ENCODE measurements around the gene ZNF264. TPM values are rescaled to one million over a fixed set of nuclear protein-coding genes. Genes with fewer than 3 reads are reported as not detected.

Gene ZNF264
- total and polyA plus RNA-seq, 12 donors, result 6.4 to 78.1 (median 33.1) TPM

- intact Hi-C loops (cut with DNase I), result no loop called here
- 82 to 90% (median 86%) methylated on average over 2 to 3 of the region's 3 CpGs for WGBS, 4 donors
- Histone ChIP-seq H3K9me3 (replicated peaks in 1 of 3) (no peaks in the 10 kb centered on the region), H3K4me3 (no peak overlapping the region), H3K4me1 (replicated peaks in 1 of 2) (peaks cover 0 to 4% of the 10 kb centered on the region in 2 donors), H3K27me3 (no peaks in the 10 kb centered on the region), H3K27ac (no peak overlapping the region), H3K36me3 (replicated peaks in 1 of 2) (no peaks in the 10 kb centered on the region)
- TF ChIP-seq CTCF (IDR thresholded peaks at IDR 0.05), result no peak
- TF ChIP-seq POLR2A (IDR thresholded peaks at IDR 0.05), result no peak
- DNase-seq, result no peak
Measured at GRCh38 chr19:57267291-57267690, 76.0 kb downstream of the ZNF264 start.

GRCh38 chr19:57269515-57270250, 78.4 kb downstream of the ZNF264 start:
- Histone ChIP-seq H3K4me1 (replicated peaks in 1 of 2) (peaks cover 0 to 4% of the 10 kb centered on the region in 2 donors), H3K36me3 (replicated peaks in 1 of 2) (no peaks in the 10 kb centered on the region), H3K27ac (no peak overlapping the region), H3K27me3 (no peaks in the 10 kb centered on the region), H3K9me3 (replicated peaks in 1 of 3) (no peaks in the 10 kb centered on the region), H3K4me3 (no peak overlapping the region)
- no peak for DNase-seq
- 77 to 93% (median 83%) methylated on average over 4 of the region's 4 CpGs for WGBS, 4 donors
- intact Hi-C loops (cut with DNase I), result no loop called here
- TF ChIP-seq POLR2A (IDR thresholded peaks at IDR 0.05) (no peak), CTCF (IDR thresholded peaks at IDR 0.05) (no peak)

- Histone ChIP-seq H3K27ac (no peak overlapping the region), H3K4me3 (no peak overlapping the region), H3K27me3 (no peaks in the 10 kb centered on the region), H3K4me1 (replicated peaks in 1 of 2) (peaks cover 0 to 8% of the 10 kb centered on the region in 2 donors), H3K36me3 (replicated peaks in 1 of 2) (no peaks in the 10 kb centered on the region), H3K9me3 (replicated peaks in 1 of 3) (no peaks in the 10 kb centered on the region)
- intact Hi-C loops (cut with DNase I), result no loop called here
- no peak for DNase-seq
- 94 to 98% (median 95%) methylated on average over 8 of the region's 8 CpGs for WGBS, 4 donors
- no peak for TF ChIP-seq POLR2A (IDR thresholded peaks at IDR 0.05)
Measured at GRCh38 chr19:57271280-57271679, 80.0 kb downstream of the ZNF264 start.

Small RNAs within 50 kb of the gene (small RNA-seq; reads per million reads assigned to genes)
- 0 reads per million in 2 donors for gene AC025588.3

Other genes starting within 250 kb of the ZNF264 start
- not detected for gene USP29, start 71.5 kb upstream of the ZNF264 start, total RNA-seq
- gene USP29, start 71.5 kb upstream of the ZNF264 start, polyA plus RNA-seq, result not detected
- gene ZIM3, start 46.3 kb upstream of the ZNF264 start, total RNA-seq, result not detected
- not detected for gene ZIM3, start 46.3 kb upstream of the ZNF264 start, polyA plus RNA-seq
- gene DUXA, start 24.0 kb upstream of the ZNF264 start, total RNA-seq, result not detected
- gene DUXA, start 24.0 kb upstream of the ZNF264 start, polyA plus RNA-seq, result not detected
- gene AURKC, start 39.5 kb downstream of the ZNF264 start, total RNA-seq, result 1 to 10 TPM in 3 of 9 donors, under 1 TPM in 4, not detected in 2; 0.50 to 2.4 (median 0.90) TPM
- 1 to 10 TPM; 1.9 to 5.0 (median 2.1) TPM for gene AURKC, start 39.5 kb downstream of the ZNF264 start, polyA plus RNA-seq
- gene ZNF805, start 49.1 kb downstream of the ZNF264 start, total RNA-seq, result 10 to 100 TPM; 11.7 to 29.7 (median 19.0) TPM
- gene ZNF805, start 49.1 kb downstream of the ZNF264 start, polyA plus RNA-seq, result 1 to 10 TPM in 2 of 3 donors, under 1 TPM in 1; 0.84 to 3.4 (median 1.5) TPM
- 100 to 1,000 TPM in 1 of 9 donors, 10 to 100 TPM in 8; 36.6 to 107 (median 60.4) TPM for gene ZNF460, start 89.0 kb downstream of the ZNF264 start, total RNA-seq
- 1 to 10 TPM in 2 of 3 donors, under 1 TPM in 1; 0.54 to 9.3 (median 1.8) TPM for gene ZNF460, start 89.0 kb downstream of the ZNF264 start, polyA plus RNA-seq
- 10 to 100 TPM in 5 of 9 donors, 1 to 10 TPM in 4; 7.2 to 17.8 (median 10.4) TPM for gene ZNF543, start 129.0 kb downstream of the ZNF264 start, total RNA-seq
- gene ZNF543, start 129.0 kb downstream of the ZNF264 start, polyA plus RNA-seq, result 1 to 10 TPM; 1.1 to 2.4 (median 1.9) TPM
- gene ZNF304, start 159.8 kb downstream of the ZNF264 start, total RNA-seq, result 10 to 100 TPM in 7 of 9 donors, 1 to 10 TPM in 2; 8.1 to 14.3 (median 12.4) TPM
- gene ZNF304, start 159.8 kb downstream of the ZNF264 start, polyA plus RNA-seq, result 1 to 10 TPM; 4.0 to 8.3 (median 5.2) TPM
- gene TRAPPC2B, start 172.1 kb downstream of the ZNF264 start, total RNA-seq, result 10 to 100 TPM; 12.6 to 42.5 (median 21.6) TPM
- 10 to 100 TPM; 24.9 to 72.8 (median 40.5) TPM for gene TRAPPC2B, start 172.1 kb downstream of the ZNF264 start, polyA plus RNA-seq
- 1 to 10 TPM; 1.1 to 9.8 (median 4.5) TPM for gene ZNF547, start 172.1 kb downstream of the ZNF264 start, total RNA-seq
- 10 to 100 TPM in 1 of 3 donors, 1 to 10 TPM in 2; 2.1 to 10.9 (median 5.3) TPM for gene ZNF547, start 172.1 kb downstream of the ZNF264 start, polyA plus RNA-seq
- 10 to 100 TPM in 8 of 9 donors, 1 to 10 TPM in 1; 8.5 to 21.7 (median 17.3) TPM for gene ZNF548, start 198.4 kb downstream of the ZNF264 start, total RNA-seq
- gene ZNF548, start 198.4 kb downstream of the ZNF264 start, polyA plus RNA-seq, result 10 to 100 TPM in 1 of 3 donors, 1 to 10 TPM in 2; 4.6 to 10.0 (median 8.1) TPM
- gene ZNF17, start 219.7 kb downstream of the ZNF264 start, total RNA-seq, result 10 to 100 TPM in 5 of 9 donors, 1 to 10 TPM in 4; 3.6 to 16.5 (median 10.6) TPM
- 1 to 10 TPM; 2.8 to 5.5 (median 4.7) TPM for gene ZNF17, start 219.7 kb downstream of the ZNF264 start, polyA plus RNA-seq
- gene ZNF749, start 243.8 kb downstream of the ZNF264 start, total RNA-seq, result 10 to 100 TPM in 5 of 9 donors, 1 to 10 TPM in 4; 3.0 to 26.3 (median 12.3) TPM
- gene ZNF749, start 243.8 kb downstream of the ZNF264 start, polyA plus RNA-seq, result 10 to 100 TPM in 1 of 3 donors, 1 to 10 TPM in 2; 2.3 to 13.1 (median 2.5) TPM

All from adrenal gland (tissue), 12 donors.